Measurements from ENCODE around the gene ATP6V0C. TPM values are rescaled to one million over a fixed set of nuclear protein-coding genes. Genes with fewer than 3 reads are reported as not detected.

ATP6V0C gene
- total RNA-seq, 4 donors from 2014 or later, result 22.1 to 84.2 (median 56.2) TPM

GRCh38 chr16:2474877-2475412 lies 38.8 kb upstream of the ATP6V0C start, which contains the start of gene TBC1D24:
TSS of gene TBC1D24 (plus strand) at chr16:2475127. CDS start at chr16:2496149, 21,022 bp downstream.
- intact Hi-C loops (cut with DNase I; ENCODE audit: low total_unique reads), result loop anchor here (1.0 kb wide), 1 partner anchor 26 kb away; no protein-coding TSS in a partner anchor
- TF ChIP-seq POLR2A (IDR thresholded peaks at IDR 0.05), result peak; percentile 84 to 91
- TF ChIP-seq CTCF (IDR thresholded peaks at IDR 0.05 in 4 of 5, conservative IDR thresholded peaks at IDR 0.05 in 1 of 5), result no peak
- H3K4me3 ChIP-seq, result peak within 1 kb of the TSS; percentile 66 to 87 (median 72)
- H3K27ac ChIP-seq, result peak within 1 kb of the TSS; percentile 81 to 91 (median 86)
- DNase-seq (peak; percentile 63 to 84), ATAC-seq (peak; percentile 83 to 90)
- in situ Hi-C loops (cut with MboI; ENCODE audit: low sequenced_read_pairs in 4 of 4), result loop anchor here in 1 of 4 donors (25.0 kb wide), 1 partner anchor 138 kb away; the partner anchor contains the start of gene ABCA3
- H3K36me3 ChIP-seq, result no peaks in the 10 kb centered on the region
- peaks cover 30 to 32% (median 31%) of the 10 kb centered on the region in 3 donors for H3K27me3 ChIP-seq
- H3K9me3 ChIP-seq, result no peaks in the 10 kb centered on the region
- H3K4me1 ChIP-seq, result peaks cover 14 to 24% of the 10 kb centered on the region in 2 donors

GRCh38 chr16:2475413-2476344 lies 38.1 kb upstream of the ATP6V0C start:
- ATAC-seq, result peak; percentile 9 to 18
- H3K4me1 ChIP-seq, result peaks cover 14 to 18% of the 10 kb centered on the region in 2 donors
- in situ Hi-C loops (cut with MboI; ENCODE audit: low sequenced_read_pairs in 4 of 4) (loop anchor here in 1 of 4 donors (25.0 kb wide), 1 partner anchor 138 kb away; the partner anchor contains the start of gene ABCA3), intact Hi-C loops (cut with DNase I; ENCODE audit: low total_unique reads) (no loop called here)
- no peaks in the 10 kb centered on the region for H3K9me3 ChIP-seq
- TF ChIP-seq POLR2A (IDR thresholded peaks at IDR 0.05) (no peak), CTCF (IDR thresholded peaks at IDR 0.05 in 4 of 5, conservative IDR thresholded peaks at IDR 0.05 in 1 of 5) (no peak)
- H3K4me3 ChIP-seq, result peak overlapping the region; percentile 61 to 87 (median 72)
- H3K36me3 ChIP-seq, result no peaks in the 10 kb centered on the region
- DNase-seq, result no peak
- peaks cover 23 to 25% (median 24%) of the 10 kb centered on the region in 3 donors for H3K27me3 ChIP-seq
- peak overlapping the region in 3 of 4 donors; percentile 36 to 91 (median 81) for H3K27ac ChIP-seq

GRCh38 chr16:2476345-2476720 lies 37.4 kb upstream of the ATP6V0C start:
- H3K27ac ChIP-seq, result no peak overlapping the region
- in situ Hi-C loops (cut with MboI; ENCODE audit: low sequenced_read_pairs in 4 of 4) (loop anchor here in 1 of 4 donors (25.0 kb wide), 1 partner anchor 139 kb away; the partner anchor contains the start of gene ABCA3), intact Hi-C loops (cut with DNase I; ENCODE audit: low total_unique reads) (no loop called here)
- no peak for DNase-seq
- peaks cover 13 to 14% of the 10 kb centered on the region in 2 donors for H3K4me1 ChIP-seq
- ATAC-seq, result no peak
- H3K36me3 ChIP-seq, result no peaks in the 10 kb centered on the region
- peaks cover 18 to 21% (median 20%) of the 10 kb centered on the region in 3 donors for H3K27me3 ChIP-seq
- TF ChIP-seq POLR2A (IDR thresholded peaks at IDR 0.05) (no peak), CTCF (IDR thresholded peaks at IDR 0.05 in 4 of 5, conservative IDR thresholded peaks at IDR 0.05 in 1 of 5) (no peak)
- no peak overlapping the region for H3K4me3 ChIP-seq
- H3K9me3 ChIP-seq, result no peaks in the 10 kb centered on the region

- TF ChIP-seq POLR2A (IDR thresholded peaks at IDR 0.05) (no peak), CTCF (IDR thresholded peaks at IDR 0.05 in 4 of 5, conservative IDR thresholded peaks at IDR 0.05 in 1 of 5) (no peak)
- H3K27me3 ChIP-seq, result peaks cover 14 to 18% (median 17%) of the 10 kb centered on the region in 3 donors
- no peaks in the 10 kb centered on the region for H3K9me3 ChIP-seq
- no peak overlapping the region for H3K4me3 ChIP-seq
- intact Hi-C loops (cut with DNase I; ENCODE audit: low total_unique reads), result no loop called here
- H3K4me1 ChIP-seq, result peaks cover 10 to 12% of the 10 kb centered on the region in 2 donors
- DNase-seq, result no peak
- ATAC-seq, result no peak
- no peaks in the 10 kb centered on the region for H3K36me3 ChIP-seq
- H3K27ac ChIP-seq, result no peak overlapping the region
- in situ Hi-C loops (cut with MboI; ENCODE audit: low sequenced_read_pairs in 4 of 4), result loop anchor here in 1 of 4 donors (25.0 kb wide), 1 partner anchor 139 kb away; the partner anchor contains the start of gene ABCA3
Measured at GRCh38 chr16:2476741-2477140, 37.0 kb upstream of the ATP6V0C start.

Measured in gastrocnemius medialis (tissue), 4 donors.